Activated naive CD4-positive, alpha-beta T cell treated with Interleukin-2 at 50 U/mL for 16 hours (primary cell): ENCODE results near the gene CLMN.

Source experiments
- DNase-seq: peaks from one replicate; pipeline ENCODE4 v3.0.0-alpha.2; 2020

Gene CLMN

DNA sequence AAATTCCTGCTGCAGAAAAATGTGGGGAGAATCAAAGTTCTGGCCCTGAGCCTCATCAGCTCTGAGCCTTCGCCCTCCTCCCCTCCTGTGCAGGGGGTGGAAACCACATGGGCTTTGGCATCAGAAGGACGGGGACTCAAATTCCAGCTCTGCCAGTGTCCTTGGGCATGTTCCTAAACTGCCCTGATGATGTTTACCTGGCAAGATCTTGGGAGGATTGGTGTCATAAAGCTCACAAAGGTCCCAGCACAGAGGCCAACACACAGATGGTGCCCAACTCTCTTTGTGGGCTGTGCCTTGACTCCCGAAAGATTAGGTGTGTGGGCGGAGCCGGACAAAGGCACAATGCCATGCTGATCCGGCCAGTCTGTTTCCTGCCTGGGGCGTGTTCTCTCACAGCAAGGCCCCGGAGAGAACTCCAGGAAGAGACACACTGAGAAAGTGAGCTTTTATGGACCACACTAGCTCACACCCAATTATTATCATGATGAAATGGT lies 20.5 kb upstream of the CLMN start:
- DNase-seq: no peak

- DNase-seq: no peak
Observed at GRCh38 chr14:95339301-95339865, 19.7 kb upstream of the CLMN start.

DNA sequence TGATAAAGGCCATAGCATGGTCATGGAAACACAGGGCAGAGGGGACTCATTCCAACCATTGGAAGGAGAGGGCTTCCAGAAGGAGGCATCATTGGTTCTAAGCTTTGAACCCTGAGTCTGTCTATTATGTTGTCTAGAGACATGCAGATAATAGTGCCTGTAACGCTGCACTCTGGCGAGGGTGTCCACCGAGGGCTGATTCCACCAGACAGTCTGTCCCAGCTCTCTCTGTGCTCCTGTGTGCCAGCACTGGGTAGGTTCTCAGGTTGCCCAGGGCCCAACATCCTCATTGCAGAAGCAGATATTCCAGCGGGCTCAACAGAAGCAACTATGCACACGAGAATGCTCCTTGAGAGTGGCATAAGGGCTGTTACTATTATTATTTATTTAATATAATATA lies 18.7 kb upstream of the CLMN start:
- no peak for DNase-seq

DNA sequence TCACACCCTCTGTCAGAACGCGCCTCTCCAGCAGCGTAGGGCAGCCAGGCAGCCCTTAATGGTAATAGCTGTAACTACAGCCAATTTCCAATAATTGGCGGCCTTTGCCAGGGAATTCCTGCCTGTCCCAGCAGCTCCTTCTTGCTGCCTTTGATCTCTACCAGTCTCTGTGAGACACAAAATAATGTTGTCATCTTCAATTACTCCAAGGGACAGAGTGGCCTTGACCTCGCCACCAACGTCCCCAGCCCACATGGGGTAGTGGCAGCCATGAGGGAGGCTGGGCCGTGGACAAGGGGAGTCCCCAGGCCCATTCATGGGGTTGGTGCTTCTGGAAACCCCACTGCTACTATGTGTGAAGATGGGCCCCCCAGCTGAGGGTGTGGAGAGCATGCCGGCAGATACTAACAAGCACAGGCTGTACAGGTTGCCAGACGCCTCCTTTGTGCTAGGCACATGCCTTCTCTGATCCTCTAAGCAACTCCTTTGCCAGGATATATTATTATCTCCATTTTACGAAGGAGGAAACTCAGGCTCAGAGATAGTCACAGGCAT lies 17.4 kb upstream of the CLMN start:
- DNase-seq: no peak

- DNase-seq: no peak
Observed at GRCh38 chr14:95336192-95336760, 16.6 kb upstream of the CLMN start.

GRCh38 chr14:95335071-95335470 lies 15.4 kb upstream of the CLMN start:
- no peak for DNase-seq

- no peak for DNase-seq
Observed at GRCh38 chr14:95334044-95334443, 14.3 kb upstream of the CLMN start.

GRCh38 chr14:95332641-95333040 lies 12.9 kb upstream of the CLMN start:
- no peak for DNase-seq

DNA sequence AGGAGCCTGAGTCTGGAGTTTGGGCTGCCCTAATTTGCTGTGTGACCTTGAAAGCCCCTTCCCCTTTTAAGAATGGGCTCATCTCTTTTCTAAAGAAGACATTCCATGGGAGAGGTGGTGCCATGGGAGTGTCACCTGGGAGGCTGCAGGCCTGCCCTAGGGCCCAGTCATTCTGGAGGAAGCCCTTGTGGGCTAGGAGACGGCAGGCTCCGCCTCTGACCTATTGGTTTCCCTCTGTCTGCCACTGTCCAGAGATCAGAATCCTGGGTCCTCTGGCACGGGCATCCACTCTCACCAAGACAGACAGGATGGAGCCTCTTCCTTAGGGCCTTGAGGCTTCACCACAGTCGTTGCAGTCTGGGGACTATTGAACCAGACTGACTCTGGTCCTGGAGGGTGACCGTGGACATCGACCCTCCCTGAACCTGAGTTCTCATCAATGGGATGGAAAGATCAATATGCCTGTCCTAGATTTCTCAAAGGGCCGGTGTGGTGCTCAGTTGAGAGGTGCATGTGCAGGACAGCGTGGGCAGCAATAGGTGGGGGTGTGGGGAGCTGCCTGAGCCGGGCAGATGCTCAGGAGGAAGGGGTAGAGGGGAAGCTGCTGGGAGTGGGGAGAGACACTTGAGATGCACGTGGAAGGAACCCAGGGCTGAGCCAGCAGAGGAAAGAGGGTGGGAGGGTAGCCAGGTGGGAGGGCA lies 12.2 kb upstream of the CLMN start:
- DNase-seq: no peak

DNA sequence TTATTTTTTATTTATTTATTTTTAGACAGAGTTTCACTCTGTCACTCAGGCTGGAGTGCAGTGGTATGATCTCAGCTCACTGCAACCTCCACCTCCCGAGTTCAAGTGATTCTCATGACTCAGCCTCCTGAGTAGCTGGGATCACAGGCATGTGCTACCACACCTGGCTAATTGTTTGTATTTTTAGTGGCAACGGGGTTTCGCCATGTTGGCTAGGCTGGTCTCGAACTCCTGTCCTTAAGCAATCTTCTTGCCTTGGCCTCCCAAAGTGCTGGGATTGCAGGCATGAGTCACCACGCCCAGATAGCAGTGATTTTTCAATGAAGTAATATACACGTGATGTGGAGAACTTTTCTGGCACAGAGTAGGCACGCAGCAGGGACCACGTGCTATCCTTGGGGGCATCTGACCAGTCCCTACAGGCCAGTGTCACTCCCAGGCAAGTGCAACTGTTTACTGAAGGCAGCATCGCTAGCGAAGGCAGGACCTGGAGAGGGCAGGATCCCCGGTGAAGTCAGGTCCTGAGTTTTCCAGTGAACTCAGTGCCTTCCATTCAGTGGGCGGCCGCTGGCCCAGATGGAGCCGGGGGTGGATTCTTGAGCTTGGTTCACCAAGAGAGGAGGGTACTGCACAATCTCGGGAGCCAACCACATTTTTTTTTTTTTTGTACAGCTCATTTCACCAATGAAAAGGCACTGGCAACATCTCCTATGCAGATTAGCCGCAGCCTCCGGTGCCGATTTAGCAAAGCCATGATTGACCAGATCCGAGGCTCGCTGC lies 11.1 kb upstream of the CLMN start:
- DNase-seq: no peak

DNA sequence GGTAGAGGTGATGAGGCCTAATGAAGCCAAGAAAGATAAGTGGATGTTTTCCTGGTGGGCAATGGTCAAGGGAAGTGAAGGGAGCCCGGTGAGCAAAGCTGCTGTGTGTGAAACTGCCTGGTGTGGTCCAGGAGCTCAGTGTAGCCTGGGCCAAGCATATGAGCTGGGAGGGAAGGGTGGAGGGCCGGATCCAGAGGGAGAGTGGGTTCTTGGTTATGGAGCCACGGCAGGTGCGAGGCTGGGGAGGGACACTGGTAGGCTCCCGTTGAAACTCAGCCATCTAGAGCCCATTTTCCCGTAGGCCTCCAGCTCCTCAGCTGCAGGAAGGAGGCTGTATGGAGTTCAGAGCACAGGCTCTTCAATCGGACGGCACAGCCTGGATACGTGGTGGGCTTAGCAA lies 10.2 kb upstream of the CLMN start:
- DNase-seq: no peak

DNA sequence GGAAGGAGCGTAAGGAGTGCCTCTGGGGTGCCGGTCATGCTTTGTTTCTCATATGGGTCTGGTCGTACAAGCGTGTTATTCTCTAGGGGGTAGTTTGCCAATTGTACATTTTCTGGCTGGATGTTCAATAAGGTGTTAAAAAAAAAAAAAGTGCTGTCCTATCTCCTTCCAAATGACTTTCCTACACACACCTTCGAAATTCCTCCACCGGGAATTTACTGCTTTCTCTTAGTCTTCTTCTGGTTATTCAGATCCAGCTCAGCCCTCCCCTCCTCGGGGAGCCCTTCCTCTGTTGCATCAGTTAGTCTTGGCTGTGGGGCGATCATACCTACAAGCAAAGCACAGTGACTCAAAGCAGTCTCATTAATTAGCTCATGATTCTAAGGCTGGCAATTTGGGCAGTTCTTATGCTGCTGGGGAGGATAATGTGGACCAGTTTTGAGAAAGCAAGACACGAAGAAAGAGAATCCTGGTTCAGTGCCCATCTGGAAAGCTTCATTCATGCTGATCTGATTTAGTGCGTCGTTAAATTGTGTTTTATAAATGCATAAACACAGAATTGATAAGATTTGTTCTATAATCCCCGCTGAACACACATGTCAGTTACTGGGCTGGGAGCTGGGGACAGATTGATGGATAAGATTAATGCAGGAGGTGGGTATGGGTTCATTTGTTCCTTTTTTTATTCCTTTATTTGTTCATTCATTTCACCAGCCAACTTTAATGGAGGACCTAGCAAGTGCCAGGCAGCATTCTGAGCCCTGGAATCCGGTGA lies 9.2 kb upstream of the CLMN start:
- no peak for DNase-seq

- no peak for DNase-seq
Observed at GRCh38 chr14:95327558-95328374, 8.1 kb upstream of the CLMN start.

GRCh38 chr14:95326987-95327386 lies 7.3 kb upstream of the CLMN start:
- no peak for DNase-seq

DNA sequence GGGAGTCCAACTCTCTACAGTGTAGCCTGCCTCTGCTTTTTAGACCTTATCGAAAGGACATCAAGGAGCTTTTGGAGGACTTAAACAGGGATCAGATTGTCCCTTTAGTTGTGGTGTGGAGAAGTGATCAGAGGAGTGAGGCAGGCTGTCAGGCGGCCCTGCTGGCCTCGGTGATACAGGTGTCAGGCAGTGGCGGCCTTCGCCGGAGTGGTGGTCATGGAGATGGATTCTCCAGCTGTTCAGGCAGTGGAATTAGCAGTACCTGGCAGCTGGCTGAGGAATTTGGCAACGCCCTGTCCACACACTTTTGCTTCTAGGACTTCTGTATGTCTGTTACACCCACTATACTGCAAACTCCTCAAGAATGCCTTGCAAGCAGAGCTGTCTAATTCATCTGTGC lies 4.2 kb upstream of the CLMN start:
- no peak for DNase-seq

- no peak for DNase-seq
Observed at GRCh38 chr14:95323361-95323760, 3.7 kb upstream of the CLMN start.

- no peak for DNase-seq
Observed at GRCh38 chr14:95322651-95323050, 2.9 kb upstream of the CLMN start.

DNA sequence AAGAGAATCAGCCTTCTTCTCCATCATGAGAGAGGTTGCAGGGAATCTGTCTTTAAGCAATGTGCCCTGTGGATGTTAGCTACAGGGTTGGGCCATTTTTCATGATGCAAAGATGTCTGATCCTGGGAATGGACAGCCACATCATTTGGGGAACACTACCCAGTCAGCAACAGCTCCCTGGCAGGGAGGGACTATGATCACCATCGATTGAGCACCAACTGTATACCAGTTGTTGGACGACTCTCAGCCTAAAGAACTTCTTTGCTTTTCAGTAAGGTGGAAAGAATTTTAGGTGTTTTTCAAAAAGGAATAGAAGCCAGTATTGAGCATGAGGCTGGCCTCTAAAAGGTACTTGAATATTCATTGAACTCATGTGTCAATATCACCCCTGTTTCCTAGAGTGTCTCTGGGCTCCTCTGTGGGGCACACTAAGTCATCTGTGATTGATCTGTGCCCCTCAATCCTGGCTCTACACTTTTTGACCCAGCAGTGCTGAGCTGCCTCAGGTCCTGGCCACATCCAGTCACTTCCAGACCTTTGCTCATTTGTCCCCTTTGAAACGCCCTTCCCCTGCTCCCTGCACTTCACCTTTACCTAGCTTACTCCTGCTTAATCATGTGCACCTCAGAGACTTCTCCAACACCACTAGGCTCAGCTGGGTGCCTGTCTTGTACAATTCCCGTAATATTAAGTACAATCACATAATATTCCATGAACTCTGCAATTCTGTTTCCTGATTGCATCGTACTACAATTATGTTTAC lies 2.2 kb upstream of the CLMN start:
- no peak for DNase-seq

- DNase-seq: no peak
Observed at GRCh38 chr14:95320955-95321600, 1.4 kb upstream of the CLMN start.
